SH-SY5Y (cell line): Measurements from ENCODE around the gene CCDC9B.

Source experiments
- GATA2 ChIP-seq: IDR thresholded peaks from 2 replicates; pipeline ENCODE4 v1.6.1; 2011; ENCODE audit warnings: mild to moderate bottlenecking, low read depth, low read length
- GATA3 ChIP-seq: IDR thresholded peaks from 2 replicates; pipeline ENCODE4 v1.6.1; 2011; ENCODE audit warnings: low read depth, mild to moderate bottlenecking, low read length, moderate library complexity

- TF ChIP-seq GATA3 (no peak), GATA2 (no peak)
These were observed 38.4 kb downstream of the CCDC9B start for GRCh38 chr15:40302288-40302886.
